Measurements from ENCODE around the gene MAPKAPK3.

DNA sequence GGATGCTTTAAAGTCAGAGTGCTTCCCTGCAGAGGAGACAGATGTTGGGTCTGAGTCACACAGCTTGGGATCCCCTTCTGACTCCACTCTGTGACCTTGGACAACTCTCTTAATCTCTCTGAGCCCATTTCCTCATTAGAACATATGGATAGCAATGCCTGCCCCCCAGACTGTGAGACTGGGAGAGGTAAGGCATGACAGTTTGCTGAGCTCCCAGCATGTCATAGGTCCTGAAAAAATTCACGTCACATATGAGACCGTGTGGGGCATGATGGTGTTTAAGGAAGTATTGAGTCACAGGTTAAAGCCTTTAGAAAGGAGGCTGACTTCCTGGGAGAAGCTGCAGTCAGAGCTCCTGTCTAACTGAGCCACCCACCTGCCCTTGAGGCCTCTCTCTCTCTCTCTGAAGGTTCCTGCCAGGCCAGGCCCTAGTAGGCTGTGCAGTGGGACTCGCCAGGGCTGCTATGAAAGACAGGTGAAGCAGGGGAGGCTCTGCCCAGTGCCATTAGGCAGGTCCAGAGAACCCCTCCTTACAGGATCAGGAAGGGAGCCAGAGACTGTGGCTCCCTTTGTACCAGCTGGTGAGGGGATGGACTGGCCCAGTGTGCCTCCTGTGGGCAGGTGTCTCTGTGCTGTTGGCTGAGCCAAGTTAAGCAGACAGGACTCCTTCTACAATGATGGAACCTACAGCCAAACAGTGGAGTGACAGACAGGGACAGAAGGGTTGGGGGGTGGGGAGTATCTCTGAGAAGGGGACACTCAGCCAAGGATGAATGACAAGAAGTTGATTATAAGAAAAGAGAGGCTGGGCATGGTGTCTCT lies 38.3 kb downstream of the MAPKAPK3 start:
- TF ChIP-seq TAF1 (IDR thresholded peaks at IDR 0.05; ENCODE audit: low read depth, low read length) (no peak), PHF8 (conservative IDR thresholded peaks at IDR 0.05; ENCODE audit: low read depth, low read length) (no peak), RAD21 (IDR thresholded peaks at IDR 0.05 in 1 of 2, conservative IDR thresholded peaks at IDR 0.05 in 1 of 2; ENCODE audit: low read depth in 2 of 2, low read length in 2 of 2) (no peak), GTF2F1 (IDR thresholded peaks at IDR 0.05; ENCODE audit: borderline replicate concordance, low read depth, low read length) (no peak), POLR2AphosphoS5 (IDR thresholded peaks at IDR 0.05; ENCODE audit: low read depth, low read length) (no peak), POLR2A (IDR thresholded peaks at IDR 0.05; ENCODE audit: control extremely low read depth in 1 of 2, low read depth in 2 of 2, low read length in 2 of 2) (no peak), JUN (IDR thresholded peaks at IDR 0.05; ENCODE audit: low read depth, low read length) (no peak)
- TF ChIP-seq, protein P1, sequence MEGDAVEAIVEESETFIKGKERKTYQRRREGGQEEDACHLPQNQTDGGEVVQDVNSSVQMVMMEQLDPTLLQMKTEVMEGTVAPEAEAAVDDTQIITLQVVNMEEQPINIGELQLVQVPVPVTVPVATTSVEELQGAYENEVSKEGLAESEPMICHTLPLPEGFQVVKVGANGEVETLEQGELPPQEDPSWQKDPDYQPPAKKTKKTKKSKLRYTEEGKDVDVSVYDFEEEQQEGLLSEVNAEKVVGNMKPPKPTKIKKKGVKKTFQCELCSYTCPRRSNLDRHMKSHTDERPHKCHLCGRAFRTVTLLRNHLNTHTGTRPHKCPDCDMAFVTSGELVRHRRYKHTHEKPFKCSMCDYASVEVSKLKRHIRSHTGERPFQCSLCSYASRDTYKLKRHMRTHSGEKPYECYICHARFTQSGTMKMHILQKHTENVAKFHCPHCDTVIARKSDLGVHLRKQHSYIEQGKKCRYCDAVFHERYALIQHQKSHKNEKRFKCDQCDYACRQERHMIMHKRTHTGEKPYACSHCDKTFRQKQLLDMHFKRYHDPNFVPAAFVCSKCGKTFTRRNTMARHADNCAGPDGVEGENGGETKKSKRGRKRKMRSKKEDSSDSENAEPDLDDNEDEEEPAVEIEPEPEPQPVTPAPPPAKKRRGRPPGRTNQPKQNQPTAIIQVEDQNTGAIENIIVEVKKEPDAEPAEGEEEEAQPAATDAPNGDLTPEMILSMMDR (IDR thresholded peaks at IDR 0.05; ENCODE audit: control extremely low read depth in 1 of 3, insufficient read depth in 1 of 3, low read depth in 1 of 3, low read length in 3 of 3), result no peak
- TF ChIP-seq, protein P2, sequence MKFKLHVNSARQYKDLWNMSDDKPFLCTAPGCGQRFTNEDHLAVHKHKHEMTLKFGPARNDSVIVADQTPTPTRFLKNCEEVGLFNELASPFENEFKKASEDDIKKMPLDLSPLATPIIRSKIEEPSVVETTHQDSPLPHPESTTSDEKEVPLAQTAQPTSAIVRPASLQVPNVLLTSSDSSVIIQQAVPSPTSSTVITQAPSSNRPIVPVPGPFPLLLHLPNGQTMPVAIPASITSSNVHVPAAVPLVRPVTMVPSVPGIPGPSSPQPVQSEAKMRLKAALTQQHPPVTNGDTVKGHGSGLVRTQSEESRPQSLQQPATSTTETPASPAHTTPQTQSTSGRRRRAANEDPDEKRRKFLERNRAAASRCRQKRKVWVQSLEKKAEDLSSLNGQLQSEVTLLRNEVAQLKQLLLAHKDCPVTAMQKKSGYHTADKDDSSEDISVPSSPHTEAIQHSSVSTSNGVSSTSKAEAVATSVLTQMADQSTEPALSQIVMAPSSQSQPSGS (IDR thresholded peaks at IDR 0.05; ENCODE audit: low read length), result no peak
